NCI-H510A treated with DMSO at 0.1 percent for 48 hours (cell line): ENCODE measurements around the gene C16orf82.

Experiments used
- DNase-seq: peaks from one replicate; lab custom pipeline; 2025; lab: John Stamatoyannopoulos, UW

C16orf82 gene

GRCh38 chr16:27088216-27088615 lies 21.5 kb downstream of the C16orf82 start:
- DNase-seq = no peak

DNA sequence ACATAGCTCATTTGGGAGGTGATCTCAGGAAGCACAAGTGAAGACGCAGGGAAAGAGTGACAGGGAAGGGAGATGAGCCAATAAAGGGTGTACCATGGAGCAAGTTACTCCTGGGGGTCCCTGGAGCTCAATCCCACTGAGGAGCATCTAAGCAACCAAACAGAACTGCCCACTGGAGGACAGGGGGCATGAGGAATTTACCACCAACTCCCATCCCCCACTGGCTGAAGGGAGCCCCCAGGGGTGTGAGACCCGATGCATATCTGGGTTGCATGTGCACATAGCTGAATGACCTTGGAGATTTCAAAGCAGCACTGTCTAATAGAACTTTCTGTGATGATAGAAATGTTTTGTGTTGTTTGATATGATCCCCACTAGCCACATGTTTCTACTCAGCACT lies 29.6 kb downstream of the C16orf82 start:
- DNase-seq = no peak

- DNase-seq = no peak
Observed at GRCh38 chr16:27097800-27098230, 31.1 kb downstream of the C16orf82 start.

GRCh38 chr16:27098366-27099049 lies 31.8 kb downstream of the C16orf82 start:
- no peak for DNase-seq

GRCh38 chr16:27102701-27103575 lies 36.2 kb downstream of the C16orf82 start:
- DNase-seq = no peak

GRCh38 chr16:27103954-27104353 lies 37.2 kb downstream of the C16orf82 start:
- DNase-seq = no peak

DNA sequence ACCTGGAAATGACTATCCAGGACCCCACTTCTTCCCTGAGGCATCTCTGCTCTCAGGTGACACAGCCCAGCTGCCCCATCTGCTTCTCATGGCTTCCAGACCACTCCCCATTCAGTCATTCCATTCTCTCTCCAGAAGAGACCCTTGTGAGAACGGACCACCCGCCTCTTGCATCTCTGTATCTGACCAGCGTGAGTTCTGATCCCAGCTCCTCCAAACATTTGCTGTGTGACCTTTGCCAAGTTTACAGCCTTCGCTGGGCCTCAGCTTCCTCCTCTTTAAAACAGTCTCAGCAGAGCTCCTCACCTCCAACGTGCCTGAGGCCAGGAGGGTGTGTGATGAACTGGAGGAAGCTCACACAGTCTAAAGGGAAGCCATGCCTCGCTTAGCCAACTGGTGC lies 39.6 kb downstream of the C16orf82 start:
- DNase-seq = no peak

DNA sequence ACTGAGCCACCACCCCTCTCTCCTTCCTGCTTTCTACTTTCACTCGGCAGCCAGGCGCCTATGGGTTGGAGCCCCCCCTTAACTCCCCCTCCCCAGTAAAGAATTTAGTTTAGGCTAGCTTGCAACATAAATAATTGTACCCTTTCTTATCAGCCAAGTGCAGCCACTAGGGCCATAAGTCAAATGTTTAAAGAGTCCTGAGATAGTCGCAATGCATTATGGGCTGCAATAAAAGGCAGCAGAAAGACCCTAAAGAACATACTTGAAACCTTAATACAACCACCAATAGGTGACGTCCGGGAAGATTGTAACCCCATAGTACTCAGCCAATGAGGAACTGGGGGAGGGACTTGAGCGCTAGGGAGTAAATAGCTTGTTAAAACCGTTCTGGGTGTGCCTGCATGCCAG lies 40.5 kb downstream of the C16orf82 start:
- DNase-seq = no peak

DNA sequence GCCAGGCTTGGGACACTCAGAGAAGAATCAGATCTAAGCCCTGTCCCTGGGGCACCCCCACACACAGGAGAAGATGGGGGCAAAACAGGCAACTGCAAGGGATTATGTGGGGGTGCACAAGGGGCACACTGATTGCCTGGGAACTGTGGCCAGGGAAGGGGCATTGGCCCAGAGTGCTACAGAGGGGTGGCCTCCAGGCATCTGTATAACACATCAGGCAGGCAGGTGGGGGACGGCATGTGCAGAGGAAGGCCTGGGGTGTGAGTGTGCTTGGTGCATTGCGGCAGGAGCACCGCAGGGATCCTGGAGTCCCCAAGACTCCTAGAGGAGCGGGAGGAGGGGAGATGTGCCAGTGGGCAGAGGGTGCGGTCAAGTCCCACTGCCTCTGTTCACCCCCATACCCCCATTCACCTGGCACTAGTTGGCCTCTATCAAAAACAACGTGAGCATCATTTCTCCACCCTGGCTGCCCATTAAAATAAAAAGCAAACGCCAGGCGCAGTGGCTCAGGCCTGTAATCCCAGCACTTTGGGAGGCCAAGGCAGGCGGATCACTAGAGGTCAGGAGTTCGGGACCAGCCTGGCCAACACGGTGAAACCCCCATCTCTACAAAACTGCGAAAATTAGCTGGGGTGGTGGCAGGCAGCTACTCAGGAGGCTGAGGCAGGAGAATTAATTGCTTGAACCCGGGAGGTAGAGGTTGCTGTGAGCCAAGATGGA lies 41.5 kb downstream of the C16orf82 start:
- DNase-seq = no peak

- no peak for DNase-seq
Observed at GRCh38 chr16:27108826-27109665, 42.3 kb downstream of the C16orf82 start.

DNA sequence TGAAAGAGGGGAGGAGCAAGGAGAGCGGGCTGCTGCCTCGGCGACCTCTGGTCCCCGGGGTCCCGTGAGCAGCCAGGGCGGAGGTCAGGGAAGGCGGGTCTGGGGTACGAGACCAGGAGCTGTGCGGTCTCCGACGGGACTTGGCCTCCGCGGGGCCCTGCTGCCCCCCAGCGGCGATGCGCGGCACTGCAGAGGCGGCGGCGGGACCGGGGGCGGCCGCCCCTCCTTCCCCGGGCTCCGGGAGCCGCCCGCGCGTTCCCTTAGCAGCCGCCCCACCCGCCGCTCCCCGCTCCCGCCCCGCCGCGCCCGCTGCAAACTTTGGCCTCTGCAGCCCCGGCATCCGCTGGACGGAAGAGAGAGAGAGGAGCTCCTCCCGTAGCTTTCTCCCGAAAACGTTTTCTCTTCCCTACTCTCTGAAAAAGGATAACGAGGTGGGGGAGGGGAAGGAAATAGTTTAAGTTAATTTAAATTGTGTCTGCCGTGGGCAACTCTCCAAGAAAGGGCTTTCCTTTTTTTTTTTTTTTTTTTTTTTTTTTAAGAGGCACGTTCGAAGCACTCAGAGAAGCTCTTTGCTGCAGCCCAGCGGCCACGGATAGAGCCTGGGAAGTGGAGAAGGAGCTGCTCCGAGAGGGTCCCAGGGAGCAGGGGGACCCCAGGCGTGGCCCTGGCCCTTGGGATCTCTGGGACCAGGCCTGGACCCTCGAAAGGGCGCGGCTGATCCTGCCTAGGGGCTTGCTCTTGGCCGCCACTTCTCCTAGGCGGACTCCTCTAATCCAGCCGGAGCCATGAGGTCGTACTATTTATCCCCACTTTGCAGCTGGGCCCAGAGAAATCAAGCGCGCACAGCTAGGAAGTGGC lies 43.2 kb downstream of the C16orf82 start:
- peak; percentile 77 for DNase-seq

GRCh38 chr16:27110524-27110896 lies 43.8 kb downstream of the C16orf82 start:
- DNase-seq = no peak

GRCh38 chr16:27111486-27111885 lies 44.8 kb downstream of the C16orf82 start:
- DNase-seq = no peak

DNA sequence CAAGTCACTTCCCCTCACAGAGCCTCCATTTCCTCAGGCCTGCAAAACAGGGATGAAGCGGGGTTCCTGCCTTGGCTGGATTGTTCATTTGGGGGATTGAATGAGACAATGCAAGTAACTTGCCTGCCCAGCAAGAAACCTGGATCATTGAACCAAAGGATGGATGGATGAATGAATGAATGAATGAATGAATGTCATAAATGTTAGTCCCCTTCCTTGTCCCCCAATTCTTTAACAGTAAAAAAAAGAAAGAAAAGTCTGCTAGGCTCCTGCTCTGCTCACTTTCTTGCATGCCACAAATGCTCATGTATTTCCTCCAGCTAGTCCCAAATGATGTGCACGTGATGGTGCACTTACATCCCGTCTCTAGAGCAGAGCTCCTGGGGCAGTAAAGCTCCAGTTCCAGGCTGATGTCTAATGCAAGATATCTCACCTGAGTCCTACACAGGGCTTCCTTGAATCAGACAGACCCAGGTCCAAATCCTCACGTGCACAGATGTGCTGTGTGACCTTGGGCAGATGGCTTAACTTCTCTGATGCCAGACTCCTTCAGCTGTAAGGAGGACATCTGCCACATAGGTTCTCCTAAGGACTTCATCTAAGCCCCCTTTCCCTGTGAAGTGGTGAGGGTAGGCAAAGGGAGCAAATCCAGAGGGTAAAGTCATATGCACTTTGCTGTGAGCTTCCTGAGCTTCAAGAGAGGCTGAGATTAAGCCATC lies 45.5 kb downstream of the C16orf82 start:
- no peak for DNase-seq

- DNase-seq = no peak
Observed at GRCh38 chr16:27113341-27113841, 46.7 kb downstream of the C16orf82 start.

DNA sequence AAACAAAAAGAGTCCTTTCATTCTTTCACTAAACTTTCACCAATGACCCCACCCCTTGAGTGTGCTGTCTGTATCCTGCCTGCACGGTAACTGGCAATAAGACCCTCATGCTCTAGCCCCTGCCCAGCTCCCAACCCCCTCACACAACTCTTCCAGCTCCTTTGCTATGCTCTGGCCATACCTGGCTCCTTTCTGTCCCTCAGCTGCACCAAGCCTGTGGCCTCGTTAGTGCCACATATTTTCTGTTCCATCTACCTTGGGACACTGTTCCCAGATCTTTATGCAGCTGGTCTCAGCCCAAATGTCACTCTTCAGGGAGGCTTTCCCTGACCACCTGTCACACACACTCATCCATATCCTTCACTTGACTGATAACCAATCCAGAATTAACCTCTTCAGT lies 47.3 kb downstream of the C16orf82 start:
- DNase-seq = no peak

DNA sequence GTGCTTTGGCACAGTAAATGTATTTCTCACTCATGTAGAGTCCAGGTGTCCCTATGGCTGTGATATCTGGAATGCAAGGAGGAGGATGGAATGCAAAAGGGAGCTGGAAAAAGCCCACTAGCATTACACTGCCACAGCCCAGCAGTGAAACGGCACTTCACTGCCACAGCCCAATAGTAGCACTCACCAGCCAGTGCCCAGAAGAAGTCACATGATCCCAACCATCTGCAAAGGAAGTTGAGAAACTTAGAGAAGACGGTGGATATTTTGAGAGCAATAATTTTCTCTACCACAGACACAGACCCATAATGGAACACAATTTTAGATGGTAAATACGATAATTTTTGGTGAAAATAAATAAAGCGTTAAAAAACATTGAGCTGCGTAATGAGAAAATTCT lies 51.8 kb downstream of the C16orf82 start:
- no peak for DNase-seq
